Measurements from ENCODE around the gene DVL1.
A peak's percentile ranks its signal among the peaks of the same experiment; 100 is the strongest.

The DVL1 gene

DNA sequence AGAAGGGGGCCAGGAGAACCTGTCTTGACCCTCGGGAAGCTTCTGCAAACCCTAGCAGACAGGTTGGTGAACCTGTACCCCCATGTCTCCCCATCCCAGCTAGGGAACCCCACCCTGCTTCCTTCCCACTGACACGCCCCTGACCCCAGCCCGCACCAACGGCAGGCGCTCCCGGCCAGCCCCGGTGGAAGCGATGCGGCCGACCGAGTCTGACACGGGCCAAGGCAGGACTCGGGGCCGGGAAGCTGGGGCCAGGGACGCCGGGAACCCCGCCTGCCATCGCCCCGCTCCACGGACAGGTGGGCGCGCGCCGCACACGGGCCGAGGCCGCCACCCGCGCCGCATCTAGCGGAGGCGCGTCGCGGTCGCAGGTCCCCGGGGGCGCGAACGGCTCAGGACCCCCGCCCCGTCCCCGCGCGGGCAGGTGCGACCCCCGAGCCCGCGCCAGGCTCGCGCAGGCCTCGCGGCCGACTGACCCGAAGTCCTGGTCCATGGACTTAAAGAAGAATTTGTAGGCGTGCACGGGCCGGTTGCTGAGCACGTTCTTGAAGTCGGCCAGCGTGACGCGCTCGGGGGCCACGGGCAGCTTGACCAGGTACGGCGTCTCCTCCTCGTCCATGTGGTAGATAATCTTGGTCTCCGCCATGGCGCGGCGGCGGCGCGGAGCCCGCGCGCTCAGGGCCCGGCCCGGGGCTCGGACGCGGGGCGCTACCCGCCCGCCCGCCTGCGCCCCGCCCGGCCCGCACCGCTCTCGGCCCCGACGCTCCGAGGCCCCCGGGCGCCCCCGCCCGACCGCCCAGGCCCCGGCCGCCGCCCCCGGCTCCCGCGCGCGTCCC, 580 bp downstream of the DVL1 start:
- H3K36me3 ChIP-seq (ENCODE audit: control insufficient read depth in 5 of 5, insufficient read depth in 5 of 5, low read length in 5 of 5) = peaks cover 0 to 12% (median 8%) of the 10 kb centered on the region in 5 donors
- H3K9ac ChIP-seq (ENCODE audit: low read length in 5 of 5) = peak overlapping the region; percentile 38 to 86 (median 74)
- peaks cover 0 to 6% (median 0%) of the 10 kb centered on the region in 5 donors for H3K27me3 ChIP-seq (ENCODE audit: control insufficient read depth in 5 of 5, insufficient read depth in 4 of 5, low read length in 5 of 5)
- peak overlapping the region; percentile 46 for H3K27ac ChIP-seq (ENCODE audit: low read depth, low read length)
- no peaks in the 10 kb centered on the region for H3K9me3 ChIP-seq (ENCODE audit: control insufficient read depth in 5 of 5, low read length in 5 of 5)
- peak overlapping the region; percentile 70 to 81 (median 77) for H3K4me3 ChIP-seq (ENCODE audit: low read depth in 1 of 5, low read length in 5 of 5)
- peaks cover 8 to 70% (median 62%) of the 10 kb centered on the region in 5 donors for H3K4me1 ChIP-seq (ENCODE audit: control insufficient read depth in 5 of 5, insufficient read depth in 5 of 5, low read length in 5 of 5)

DNA sequence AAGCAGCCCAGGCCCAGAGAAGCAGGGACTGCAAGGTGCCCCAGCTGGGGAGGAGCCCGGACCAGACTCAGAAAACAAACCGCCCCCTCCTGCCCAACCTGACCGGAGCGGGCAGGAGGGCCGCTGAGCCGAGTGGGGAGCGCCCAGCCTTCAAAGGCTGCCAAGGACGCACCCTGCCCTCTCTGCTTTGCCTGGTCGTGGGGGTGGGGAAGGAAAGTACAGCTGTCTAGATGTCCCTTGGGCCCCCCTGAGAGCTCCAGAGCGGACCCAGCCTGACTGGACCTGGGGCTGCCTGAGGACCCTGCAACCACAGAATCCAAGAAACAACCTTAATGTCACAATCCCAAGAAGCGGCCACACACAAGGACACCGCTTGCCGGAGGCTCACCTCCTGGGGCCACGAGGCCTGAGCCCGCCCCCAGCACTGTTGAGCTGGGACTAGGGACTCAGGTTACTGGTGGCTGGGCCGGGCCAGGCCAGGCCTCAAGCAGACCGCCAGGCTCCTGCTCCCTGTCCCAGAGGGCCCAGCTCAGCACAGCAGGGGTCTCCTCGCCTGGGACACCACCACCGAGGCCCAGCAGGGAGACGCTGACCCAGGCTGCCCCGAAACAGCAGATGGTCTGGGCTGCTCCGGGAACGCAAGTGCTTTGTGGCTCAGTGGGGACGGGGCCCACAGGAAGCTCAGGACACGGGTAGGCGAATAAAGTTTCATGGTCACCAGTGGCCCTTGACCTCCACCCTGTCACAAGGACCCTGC, 1.4 kb downstream of the DVL1 start:
- Histone ChIP-seq H3K4me1 (ENCODE audit: control insufficient read depth in 5 of 5, insufficient read depth in 5 of 5, low read length in 5 of 5) (peaks cover 6 to 62% (median 54%) of the 10 kb centered on the region in 5 donors), H3K9ac (ENCODE audit: low read length in 5 of 5) (peak overlapping the region; percentile 38 to 86 (median 74)), H3K27ac (ENCODE audit: low read depth, low read length) (peak overlapping the region; percentile 46), H3K9me3 (ENCODE audit: control insufficient read depth in 5 of 5, low read length in 5 of 5) (no peaks in the 10 kb centered on the region), H3K27me3 (ENCODE audit: control insufficient read depth in 5 of 5, insufficient read depth in 4 of 5, low read length in 5 of 5) (peaks cover 0 to 3% (median 0%) of the 10 kb centered on the region in 5 donors), H3K4me3 (ENCODE audit: low read depth in 1 of 5, low read length in 5 of 5) (peak overlapping the region; percentile 70 to 81 (median 77)), H3K36me3 (ENCODE audit: control insufficient read depth in 5 of 5, insufficient read depth in 5 of 5, low read length in 5 of 5) (peaks cover 0 to 6% (median 2%) of the 10 kb centered on the region in 5 donors)

DNA sequence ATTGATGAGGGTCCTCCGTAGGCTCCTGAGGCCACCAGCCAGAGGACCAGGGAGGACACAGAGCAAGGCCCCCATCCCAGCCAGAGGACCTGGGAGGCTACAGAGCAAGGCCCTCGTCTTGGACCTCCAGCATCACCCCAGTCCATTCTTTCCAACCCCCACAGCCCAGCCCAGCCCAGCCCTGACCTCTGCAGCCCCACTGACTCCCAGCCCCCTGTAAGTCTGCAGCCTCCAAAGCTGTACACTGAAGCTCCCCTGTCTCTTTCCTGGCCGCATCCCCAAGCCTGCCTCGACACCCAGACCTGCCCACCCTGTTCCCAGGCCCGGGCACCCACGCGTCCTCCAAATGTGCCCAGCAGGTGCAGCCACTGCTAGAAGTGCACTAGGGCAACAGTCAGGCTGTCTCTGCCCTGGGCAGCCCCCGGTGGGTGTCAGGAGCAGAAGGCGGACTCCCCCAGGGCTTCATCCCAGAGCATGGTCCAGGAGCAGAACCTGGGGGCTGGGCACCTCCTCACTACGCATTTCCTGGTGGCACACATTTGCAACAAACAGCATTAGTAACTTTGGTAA, 2.1 kb downstream of the DVL1 start:
- peaks cover 0 to 3% (median 0%) of the 10 kb centered on the region in 5 donors for H3K36me3 ChIP-seq (ENCODE audit: control insufficient read depth in 5 of 5, insufficient read depth in 5 of 5, low read length in 5 of 5)
- peak overlapping the region in 3 of 5 donors; percentile 72 to 86 (median 86) for H3K9ac ChIP-seq (ENCODE audit: low read length in 5 of 5)
- no peaks in the 10 kb centered on the region for H3K9me3 ChIP-seq (ENCODE audit: control insufficient read depth in 5 of 5, low read length in 5 of 5)
- peak overlapping the region in 1 of 5 donors; percentile 81 for H3K4me3 ChIP-seq (ENCODE audit: low read depth in 1 of 5, low read length in 5 of 5)
- H3K27ac ChIP-seq (ENCODE audit: low read depth, low read length) = peak overlapping the region; percentile 46
- H3K27me3 ChIP-seq (ENCODE audit: control insufficient read depth in 5 of 5, insufficient read depth in 4 of 5, low read length in 5 of 5) = no peaks in the 10 kb centered on the region
- peaks cover 0 to 55% (median 47%) of the 10 kb centered on the region in 5 donors for H3K4me1 ChIP-seq (ENCODE audit: control insufficient read depth in 5 of 5, insufficient read depth in 5 of 5, low read length in 5 of 5)

DNA sequence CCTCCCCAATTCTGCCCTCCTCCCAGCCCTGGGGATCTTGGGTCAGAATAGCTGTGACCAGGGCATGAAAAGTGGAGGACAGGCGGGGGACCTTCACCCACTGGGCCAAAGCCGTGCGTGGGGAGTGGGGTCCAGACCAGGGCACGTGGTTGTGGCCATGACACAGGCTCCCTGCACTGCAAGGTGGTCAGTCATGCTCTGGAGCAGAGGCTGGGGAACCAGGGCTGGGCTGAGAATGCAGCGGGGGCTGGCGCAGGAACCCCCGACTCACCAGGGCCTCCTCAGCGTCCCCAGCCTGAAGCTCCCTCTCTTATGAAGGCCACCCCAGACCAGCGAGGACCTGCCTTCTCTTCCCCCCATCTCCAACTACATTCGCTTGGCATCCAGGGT, 2.7 kb downstream of the DVL1 start:
- no peak overlapping the region for H3K27ac ChIP-seq (ENCODE audit: low read depth, low read length)
- H3K27me3 ChIP-seq (ENCODE audit: control insufficient read depth in 5 of 5, insufficient read depth in 4 of 5, low read length in 5 of 5) = no peaks in the 10 kb centered on the region
- H3K4me3 ChIP-seq (ENCODE audit: low read depth in 1 of 5, low read length in 5 of 5) = no peak overlapping the region
- H3K9me3 ChIP-seq (ENCODE audit: control insufficient read depth in 5 of 5, low read length in 5 of 5) = no peaks in the 10 kb centered on the region
- H3K9ac ChIP-seq (ENCODE audit: low read length in 5 of 5) = peak overlapping the region in 3 of 5 donors; percentile 0 to 56 (median 23)
- peaks cover 0 to 49% (median 41%) of the 10 kb centered on the region in 5 donors for H3K4me1 ChIP-seq (ENCODE audit: control insufficient read depth in 5 of 5, insufficient read depth in 5 of 5, low read length in 5 of 5)
- peaks cover 0 to 8% (median 5%) of the 10 kb centered on the region in 5 donors for H3K36me3 ChIP-seq (ENCODE audit: control insufficient read depth in 5 of 5, insufficient read depth in 5 of 5, low read length in 5 of 5)

DNA sequence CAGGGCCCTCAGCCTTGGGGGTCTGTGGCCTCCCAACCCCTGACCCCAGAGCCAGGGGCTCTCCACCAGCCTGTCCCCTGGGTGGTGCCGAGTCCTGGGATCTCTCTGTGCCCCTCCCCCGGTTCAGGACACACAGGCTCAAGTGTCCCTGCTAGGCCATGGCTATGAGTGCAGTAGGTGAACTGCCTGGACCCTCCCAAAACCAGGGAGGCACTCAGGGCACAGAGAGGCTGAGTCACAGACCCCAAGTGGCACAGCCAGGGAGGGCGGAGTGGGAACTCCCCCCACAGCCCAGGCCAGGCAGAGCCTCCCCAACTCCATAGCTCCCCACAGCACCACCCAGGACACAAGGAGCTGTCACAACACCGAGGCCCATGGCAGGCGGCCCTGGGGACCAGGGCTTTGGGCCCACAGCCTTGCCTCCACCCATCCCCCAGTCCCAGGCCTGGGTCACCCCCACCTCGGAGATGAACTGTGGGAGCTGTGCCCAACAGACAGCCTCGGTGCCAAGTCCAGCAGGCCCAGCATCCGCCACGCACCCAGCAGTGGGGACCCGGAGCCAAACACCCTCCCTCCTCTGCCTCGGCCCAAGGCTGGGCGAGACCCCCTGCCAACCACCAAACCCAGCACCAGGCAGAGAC, 3.2 kb downstream of the DVL1 start:
- H3K4me3 ChIP-seq (ENCODE audit: low read depth in 1 of 5, low read length in 5 of 5) = no peak overlapping the region
- no peak overlapping the region for H3K27ac ChIP-seq (ENCODE audit: low read depth, low read length)
- no peaks in the 10 kb centered on the region for H3K9me3 ChIP-seq (ENCODE audit: control insufficient read depth in 5 of 5, low read length in 5 of 5)
- no peaks in the 10 kb centered on the region for H3K27me3 ChIP-seq (ENCODE audit: control insufficient read depth in 5 of 5, insufficient read depth in 4 of 5, low read length in 5 of 5)
- H3K36me3 ChIP-seq (ENCODE audit: control insufficient read depth in 5 of 5, insufficient read depth in 5 of 5, low read length in 5 of 5) = peaks cover 0 to 13% (median 10%) of the 10 kb centered on the region in 5 donors
- peaks cover 0 to 47% (median 39%) of the 10 kb centered on the region in 5 donors for H3K4me1 ChIP-seq (ENCODE audit: control insufficient read depth in 5 of 5, insufficient read depth in 5 of 5, low read length in 5 of 5)
- peak overlapping the region in 2 of 5 donors; percentile 23 to 56 for H3K9ac ChIP-seq (ENCODE audit: low read length in 5 of 5)

DNA sequence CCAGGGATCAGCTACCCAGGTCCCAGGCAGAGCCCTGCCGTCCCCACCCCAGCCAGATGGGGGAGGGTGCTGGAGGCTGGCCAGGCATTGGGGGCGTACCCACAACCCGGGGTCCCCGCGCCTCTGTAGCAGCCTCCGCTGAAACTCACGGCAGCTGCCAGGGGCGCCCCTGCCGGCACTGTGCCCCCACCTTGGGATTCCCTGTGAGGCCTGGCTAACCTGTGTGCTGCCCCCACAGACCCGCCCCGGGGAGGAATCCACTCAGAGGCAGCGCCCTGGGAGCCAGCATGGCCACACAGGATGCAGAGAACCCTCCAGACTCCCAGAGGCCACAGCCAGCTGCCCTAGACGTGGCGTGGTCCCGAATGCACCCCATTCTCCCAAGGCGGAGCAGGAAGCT, 3.8 kb downstream of the DVL1 start:
- Histone ChIP-seq H3K4me3 (ENCODE audit: low read depth in 1 of 5, low read length in 5 of 5) (no peak overlapping the region), H3K4me1 (ENCODE audit: control insufficient read depth in 5 of 5, insufficient read depth in 5 of 5, low read length in 5 of 5) (peaks cover 0 to 47% (median 39%) of the 10 kb centered on the region in 5 donors), H3K9ac (ENCODE audit: low read length in 5 of 5) (peak overlapping the region in 1 of 5 donors; percentile 56)

DNA sequence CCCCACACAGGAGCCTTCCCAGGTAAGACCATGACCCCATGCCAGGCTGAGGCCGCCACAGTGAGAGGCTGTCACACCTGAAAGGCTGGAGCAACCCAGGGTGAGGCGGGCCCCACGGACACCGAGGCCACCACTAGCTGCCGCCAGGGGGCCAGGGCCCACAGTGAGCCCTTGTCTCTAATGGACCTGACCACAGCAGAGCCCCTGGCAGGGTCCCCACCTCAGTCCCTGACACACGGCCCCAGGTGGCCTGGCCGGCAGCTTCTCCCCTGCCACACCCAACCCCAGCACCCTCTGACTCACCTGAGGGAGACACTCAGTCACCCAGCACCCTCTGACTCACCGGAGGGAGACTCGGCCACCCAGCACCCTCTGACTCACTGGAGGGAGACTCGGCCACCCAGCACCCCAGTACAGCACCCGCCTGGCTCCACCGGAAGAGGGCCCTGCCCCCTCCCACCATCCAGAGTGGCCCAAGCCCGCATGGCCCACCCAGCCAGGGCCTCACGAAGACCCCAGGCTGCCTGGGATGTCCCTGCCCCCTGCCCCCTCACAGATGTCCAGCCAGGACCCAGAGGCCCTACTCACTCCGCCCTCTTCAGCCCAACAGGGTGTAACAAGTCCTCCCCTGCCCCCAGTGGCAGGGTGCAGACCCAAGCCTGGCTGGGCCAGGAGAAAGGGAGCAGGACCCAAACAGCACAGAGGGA, 4.4 kb downstream of the DVL1 start:
- Histone ChIP-seq H3K9ac (ENCODE audit: low read length in 5 of 5) (peak overlapping the region in 1 of 5 donors; percentile 25), H3K9me3 (ENCODE audit: control insufficient read depth in 5 of 5, low read length in 5 of 5) (no peaks in the 10 kb centered on the region), H3K36me3 (ENCODE audit: control insufficient read depth in 5 of 5, insufficient read depth in 5 of 5, low read length in 5 of 5) (peaks cover 0 to 24% (median 22%) of the 10 kb centered on the region in 5 donors), H3K4me1 (ENCODE audit: control insufficient read depth in 5 of 5, insufficient read depth in 5 of 5, low read length in 5 of 5) (peaks cover 0 to 47% (median 39%) of the 10 kb centered on the region in 5 donors), H3K27ac (ENCODE audit: low read depth, low read length) (no peak overlapping the region), H3K27me3 (ENCODE audit: control insufficient read depth in 5 of 5, insufficient read depth in 4 of 5, low read length in 5 of 5) (no peaks in the 10 kb centered on the region), H3K4me3 (ENCODE audit: low read depth in 1 of 5, low read length in 5 of 5) (no peak overlapping the region)

More for the DNA sequence above, 3.8 kb downstream of the DVL1 start:
- Histone ChIP-seq H3K36me3 (ENCODE audit: control insufficient read depth in 5 of 5, insufficient read depth in 5 of 5, low read length in 5 of 5) (peaks cover 0 to 18% (median 16%) of the 10 kb centered on the region in 5 donors), H3K9me3 (ENCODE audit: control insufficient read depth in 5 of 5, low read length in 5 of 5) (no peaks in the 10 kb centered on the region), H3K27me3 (ENCODE audit: control insufficient read depth in 5 of 5, insufficient read depth in 4 of 5, low read length in 5 of 5) (no peaks in the 10 kb centered on the region), H3K27ac (ENCODE audit: low read depth, low read length) (no peak overlapping the region)

DNA sequence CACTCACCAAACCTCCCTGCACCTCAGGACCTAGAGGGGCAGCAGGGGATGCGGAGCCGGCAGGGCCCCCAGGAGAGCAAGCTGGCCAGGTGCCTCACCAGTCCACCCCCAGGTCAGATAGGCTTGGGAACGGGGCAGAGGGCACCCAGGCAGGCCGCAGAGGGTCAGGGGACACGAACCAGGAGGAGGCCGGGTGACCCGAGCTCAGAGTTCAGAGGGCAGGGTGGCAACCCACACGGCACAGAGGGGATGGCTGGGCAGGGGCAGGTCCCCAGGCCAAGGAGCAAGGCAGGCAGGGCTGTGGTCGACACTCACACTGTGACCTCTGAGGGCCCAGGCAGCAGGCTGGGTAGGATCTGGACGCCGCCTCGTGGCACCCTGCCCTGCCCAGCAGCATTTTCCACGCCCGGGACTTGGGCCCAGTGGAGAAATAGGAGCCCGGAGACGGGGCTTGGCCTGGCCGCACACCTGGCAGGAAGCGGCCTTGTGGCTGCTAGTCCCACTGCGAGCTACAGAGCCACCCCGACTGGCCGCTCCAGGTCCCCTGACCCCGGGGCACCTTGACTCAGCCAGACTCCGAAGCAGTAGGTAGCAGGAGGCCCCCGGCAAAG, 5.3 kb downstream of the DVL1 start:
- H3K9ac ChIP-seq (ENCODE audit: low read length in 5 of 5) = peak overlapping the region in 2 of 5 donors; percentile 16 to 56
- H3K27me3 ChIP-seq (ENCODE audit: control insufficient read depth in 5 of 5, insufficient read depth in 4 of 5, low read length in 5 of 5) = no peaks in the 10 kb centered on the region
- H3K4me1 ChIP-seq (ENCODE audit: control insufficient read depth in 5 of 5, insufficient read depth in 5 of 5, low read length in 5 of 5) = peaks cover 0 to 47% (median 39%) of the 10 kb centered on the region in 5 donors
- no peaks in the 10 kb centered on the region for H3K9me3 ChIP-seq (ENCODE audit: control insufficient read depth in 5 of 5, low read length in 5 of 5)
- H3K36me3 ChIP-seq (ENCODE audit: control insufficient read depth in 5 of 5, insufficient read depth in 5 of 5, low read length in 5 of 5) = peaks cover 0 to 33% (median 31%) of the 10 kb centered on the region in 5 donors
- H3K4me3 ChIP-seq (ENCODE audit: low read depth in 1 of 5, low read length in 5 of 5) = no peak overlapping the region
- no peak overlapping the region for H3K27ac ChIP-seq (ENCODE audit: low read depth, low read length)

Measured in subcutaneous abdominal adipose tissue (tissue), 5 donors.